ENCODE results near the gene SGK1.
"Not testable (repeated sequence)": the region's sequence is repeated elsewhere in the genome, so short reads cannot be mapped to it uniquely, and the experiment has no call there.

The SGK1 gene

GRCh38 chr6:134197685-134198084 lies 120.2 kb downstream of the SGK1 start:
- not testable (repeated sequence) for H3K27ac ChIP-seq (ENCODE audit: insufficient read depth, low read length, poor library complexity, severe bottlenecking); DNase-seq; H3K4me1 ChIP-seq (ENCODE audit: control insufficient read depth, insufficient read depth, low read length, poor library complexity, severe bottlenecking); H3K4me3 ChIP-seq (ENCODE audit: insufficient read depth, low read depth, low read length, poor library complexity, severe bottlenecking); H3K9me3 ChIP-seq (ENCODE audit: control insufficient read depth, low read length); H3K36me3 ChIP-seq (ENCODE audit: control insufficient read depth, insufficient read depth, low read length); H3K27me3 ChIP-seq (replicated peaks; ENCODE audit: control insufficient read depth, insufficient read depth, low read length, poor library complexity, severe bottlenecking)

DNA sequence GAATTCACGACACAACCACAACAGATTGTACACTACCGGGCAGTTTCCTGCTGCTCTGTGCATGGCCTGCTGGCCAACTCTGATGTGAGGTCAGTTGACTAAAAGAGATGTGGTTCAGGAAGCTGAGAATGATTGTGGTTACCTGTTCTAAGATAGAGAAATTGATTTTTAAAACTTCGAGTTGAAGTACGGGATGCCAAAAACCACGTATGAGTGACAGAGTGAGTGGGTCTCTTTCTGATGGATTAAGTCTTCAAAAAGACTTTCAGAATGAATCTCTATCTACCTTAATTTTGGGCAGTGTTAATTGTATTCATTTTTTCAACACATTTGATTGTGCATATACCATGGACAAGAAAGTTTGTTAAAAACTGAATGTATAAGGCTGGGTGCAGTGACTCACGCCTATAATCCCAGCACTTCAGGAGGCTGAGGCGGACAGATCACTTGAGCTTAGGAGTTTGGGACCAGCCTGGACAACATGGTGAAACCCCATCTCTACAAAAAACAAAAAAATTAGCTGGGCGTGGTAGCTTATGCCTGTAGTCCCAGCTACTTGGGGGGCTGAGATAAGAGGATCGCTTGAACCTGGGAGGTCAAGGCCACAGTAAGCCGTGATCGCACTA lies 121.2 kb downstream of the SGK1 start:
- Histone ChIP-seq H3K36me3 (ENCODE audit: control insufficient read depth, insufficient read depth, low read length) (no peaks in the 10 kb centered on the region), H3K27ac (ENCODE audit: insufficient read depth, low read length, poor library complexity, severe bottlenecking) (no peak overlapping the region)
- DNase-seq, result no peak

DNA sequence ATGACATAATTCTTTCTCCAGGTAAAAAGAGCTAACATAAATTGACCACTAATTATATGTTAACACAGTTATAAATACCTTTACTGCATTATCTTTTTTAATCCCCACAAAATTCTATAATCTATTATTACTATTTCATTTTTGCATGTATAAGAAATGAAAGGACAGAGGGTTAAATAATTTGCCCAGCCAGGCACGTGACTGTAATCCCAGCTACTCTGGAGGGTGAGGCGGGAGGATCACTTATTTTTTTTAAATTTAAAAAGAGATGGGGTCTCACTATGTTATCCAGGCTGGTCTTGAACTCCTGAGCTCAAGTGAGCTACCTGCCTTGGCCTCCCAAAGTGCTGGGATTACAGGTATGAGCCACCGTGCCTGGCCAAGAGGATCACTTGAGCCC lies 121.9 kb downstream of the SGK1 start:
- no peak for DNase-seq
- Histone ChIP-seq H3K9me3 (ENCODE audit: control insufficient read depth, low read length) (no peaks in the 10 kb centered on the region), H3K27me3 (replicated peaks; ENCODE audit: control insufficient read depth, insufficient read depth, low read length, poor library complexity, severe bottlenecking) (no peaks in the 10 kb centered on the region), H3K4me3 (ENCODE audit: insufficient read depth, low read depth, low read length, poor library complexity, severe bottlenecking) (no peak overlapping the region), H3K4me1 (ENCODE audit: control insufficient read depth, insufficient read depth, low read length, poor library complexity, severe bottlenecking) (peaks cover 3% of the 10 kb centered on the region), H3K27ac (ENCODE audit: insufficient read depth, low read length, poor library complexity, severe bottlenecking) (no peak overlapping the region), H3K36me3 (ENCODE audit: control insufficient read depth, insufficient read depth, low read length) (no peaks in the 10 kb centered on the region)

More for the DNA sequence above, 121.2 kb downstream of the SGK1 start:
- H3K4me3 ChIP-seq (ENCODE audit: insufficient read depth, low read depth, low read length, poor library complexity, severe bottlenecking), result no peak overlapping the region
- peaks cover 3% of the 10 kb centered on the region for H3K4me1 ChIP-seq (ENCODE audit: control insufficient read depth, insufficient read depth, low read length, poor library complexity, severe bottlenecking)
- H3K27me3 ChIP-seq (replicated peaks; ENCODE audit: control insufficient read depth, insufficient read depth, low read length, poor library complexity, severe bottlenecking), result no peaks in the 10 kb centered on the region
- H3K9me3 ChIP-seq (ENCODE audit: control insufficient read depth, low read length), result no peaks in the 10 kb centered on the region

DNA sequence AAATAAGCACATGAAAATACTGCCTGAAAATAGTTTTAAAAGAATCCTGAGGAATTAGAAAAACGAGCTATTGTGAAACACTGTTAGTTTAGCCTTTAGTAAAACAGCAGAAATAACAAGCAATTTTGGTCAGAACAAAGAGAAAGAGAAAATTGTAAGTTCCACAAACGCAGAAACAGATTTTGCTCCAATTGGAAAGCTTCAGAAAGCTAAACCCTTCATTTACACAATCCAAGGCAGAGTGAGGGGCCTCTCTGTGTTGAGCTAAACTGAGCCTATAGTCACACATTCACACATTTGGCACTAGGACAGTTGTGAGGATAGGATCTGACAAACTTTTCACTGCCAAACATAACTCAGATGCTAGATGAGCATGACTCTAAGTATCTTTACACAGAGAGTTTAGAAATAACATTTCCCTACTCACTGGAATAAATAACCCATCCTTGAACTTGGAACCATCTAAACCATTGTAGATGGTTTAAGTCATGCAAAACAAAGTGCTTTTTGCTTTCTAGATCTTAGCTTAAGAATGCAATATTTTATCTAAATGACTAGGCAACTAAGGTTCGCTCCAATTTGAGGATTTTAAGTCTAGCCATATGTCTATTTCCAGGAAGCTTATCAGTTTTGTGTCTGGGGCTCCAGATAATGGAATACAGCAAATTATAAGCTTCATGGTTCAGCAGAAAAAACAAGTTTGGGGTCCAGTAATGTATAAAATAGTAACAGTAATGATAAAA lies 122.6 kb downstream of the SGK1 start:
- H3K4me1 ChIP-seq (ENCODE audit: control insufficient read depth, insufficient read depth, low read length, poor library complexity, severe bottlenecking), result peaks cover 3% of the 10 kb centered on the region
- H3K27ac ChIP-seq (ENCODE audit: insufficient read depth, low read length, poor library complexity, severe bottlenecking), result no peak overlapping the region
- no peaks in the 10 kb centered on the region for H3K27me3 ChIP-seq (replicated peaks; ENCODE audit: control insufficient read depth, insufficient read depth, low read length, poor library complexity, severe bottlenecking)
- DNase-seq, result no peak
- no peaks in the 10 kb centered on the region for H3K36me3 ChIP-seq (ENCODE audit: control insufficient read depth, insufficient read depth, low read length)
- no peaks in the 10 kb centered on the region for H3K9me3 ChIP-seq (ENCODE audit: control insufficient read depth, low read length)
- H3K4me3 ChIP-seq (ENCODE audit: insufficient read depth, low read depth, low read length, poor library complexity, severe bottlenecking), result no peak overlapping the region

GRCh38 chr6:134193536-134194498 lies 124.1 kb downstream of the SGK1 start:
- H3K4me1 ChIP-seq (ENCODE audit: control insufficient read depth, insufficient read depth, low read length, poor library complexity, severe bottlenecking), result peaks cover 3% of the 10 kb centered on the region
- H3K36me3 ChIP-seq (ENCODE audit: control insufficient read depth, insufficient read depth, low read length), result no peaks in the 10 kb centered on the region
- no peak for DNase-seq
- no peak overlapping the region for H3K4me3 ChIP-seq (ENCODE audit: insufficient read depth, low read depth, low read length, poor library complexity, severe bottlenecking)
- H3K27ac ChIP-seq (ENCODE audit: insufficient read depth, low read length, poor library complexity, severe bottlenecking), result no peak overlapping the region
- H3K9me3 ChIP-seq (ENCODE audit: control insufficient read depth, low read length), result no peaks in the 10 kb centered on the region
- H3K27me3 ChIP-seq (replicated peaks; ENCODE audit: control insufficient read depth, insufficient read depth, low read length, poor library complexity, severe bottlenecking), result no peaks in the 10 kb centered on the region

DNA sequence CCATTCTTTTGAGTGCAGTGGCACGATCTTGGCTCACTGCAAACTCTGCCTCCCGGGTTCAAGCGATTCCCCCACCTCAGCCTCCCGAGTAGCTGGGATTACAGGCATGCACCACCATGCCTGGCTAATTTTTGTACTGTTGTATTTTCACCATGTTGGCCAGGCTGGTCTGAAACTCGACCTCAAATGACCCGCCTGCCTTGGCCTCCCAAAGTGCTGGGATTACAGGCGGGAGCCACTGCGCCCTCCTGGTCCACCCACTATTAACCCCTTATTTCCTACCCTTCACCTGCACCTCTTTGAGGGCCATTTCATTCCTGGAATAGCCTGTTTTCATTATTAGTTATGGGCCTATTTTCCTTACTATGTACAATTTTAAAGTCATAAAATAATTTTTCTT lies 125.3 kb downstream of the SGK1 start:
- not testable (repeated sequence) for H3K36me3 ChIP-seq (ENCODE audit: control insufficient read depth, insufficient read depth, low read length); H3K4me3 ChIP-seq (ENCODE audit: insufficient read depth, low read depth, low read length, poor library complexity, severe bottlenecking); H3K9me3 ChIP-seq (ENCODE audit: control insufficient read depth, low read length); H3K4me1 ChIP-seq (ENCODE audit: control insufficient read depth, insufficient read depth, low read length, poor library complexity, severe bottlenecking); DNase-seq; H3K27me3 ChIP-seq (replicated peaks; ENCODE audit: control insufficient read depth, insufficient read depth, low read length, poor library complexity, severe bottlenecking); H3K27ac ChIP-seq (ENCODE audit: insufficient read depth, low read length, poor library complexity, severe bottlenecking)

GRCh38 chr6:134190883-134191282 lies 127.0 kb downstream of the SGK1 start:
- H3K27ac ChIP-seq (ENCODE audit: insufficient read depth, low read length, poor library complexity, severe bottlenecking), result no peak overlapping the region
- H3K9me3 ChIP-seq (ENCODE audit: control insufficient read depth, low read length), result no peaks in the 10 kb centered on the region
- H3K36me3 ChIP-seq (ENCODE audit: control insufficient read depth, insufficient read depth, low read length), result no peaks in the 10 kb centered on the region
- H3K27me3 ChIP-seq (replicated peaks; ENCODE audit: control insufficient read depth, insufficient read depth, low read length, poor library complexity, severe bottlenecking), result no peaks in the 10 kb centered on the region
- no peak overlapping the region for H3K4me3 ChIP-seq (ENCODE audit: insufficient read depth, low read depth, low read length, poor library complexity, severe bottlenecking)
- no peak for DNase-seq
- H3K4me1 ChIP-seq (ENCODE audit: control insufficient read depth, insufficient read depth, low read length, poor library complexity, severe bottlenecking), result no peaks in the 10 kb centered on the region

DNA sequence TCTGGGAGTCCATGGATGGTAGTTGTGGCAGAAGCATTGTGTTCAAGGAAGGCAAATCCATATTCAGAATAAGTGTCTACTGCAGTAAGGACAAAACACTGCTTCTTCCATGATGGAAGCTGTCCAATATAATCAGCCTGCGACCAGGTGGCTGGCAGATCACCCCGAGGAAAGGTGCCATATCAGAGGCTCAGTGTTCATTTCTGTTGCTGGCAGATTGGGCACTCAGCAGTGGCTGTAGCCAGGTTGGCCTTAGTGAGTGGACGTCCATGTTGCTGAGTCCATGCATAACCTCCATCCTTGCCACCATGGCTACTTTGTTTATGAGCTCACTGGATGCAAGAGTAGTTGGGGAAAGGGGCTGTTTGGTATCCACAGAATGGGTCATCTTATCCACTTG lies 130.2 kb downstream of the SGK1 start:
- DNase-seq, result no peak
- no peak overlapping the region for H3K27ac ChIP-seq (ENCODE audit: insufficient read depth, low read length, poor library complexity, severe bottlenecking)
- H3K27me3 ChIP-seq (replicated peaks; ENCODE audit: control insufficient read depth, insufficient read depth, low read length, poor library complexity, severe bottlenecking), result no peaks in the 10 kb centered on the region
- no peaks in the 10 kb centered on the region for H3K4me1 ChIP-seq (ENCODE audit: control insufficient read depth, insufficient read depth, low read length, poor library complexity, severe bottlenecking)
- H3K9me3 ChIP-seq (ENCODE audit: control insufficient read depth, low read length), result no peaks in the 10 kb centered on the region
- H3K36me3 ChIP-seq (ENCODE audit: control insufficient read depth, insufficient read depth, low read length), result no peaks in the 10 kb centered on the region
- H3K4me3 ChIP-seq (ENCODE audit: insufficient read depth, low read depth, low read length, poor library complexity, severe bottlenecking), result no peak overlapping the region

DNA sequence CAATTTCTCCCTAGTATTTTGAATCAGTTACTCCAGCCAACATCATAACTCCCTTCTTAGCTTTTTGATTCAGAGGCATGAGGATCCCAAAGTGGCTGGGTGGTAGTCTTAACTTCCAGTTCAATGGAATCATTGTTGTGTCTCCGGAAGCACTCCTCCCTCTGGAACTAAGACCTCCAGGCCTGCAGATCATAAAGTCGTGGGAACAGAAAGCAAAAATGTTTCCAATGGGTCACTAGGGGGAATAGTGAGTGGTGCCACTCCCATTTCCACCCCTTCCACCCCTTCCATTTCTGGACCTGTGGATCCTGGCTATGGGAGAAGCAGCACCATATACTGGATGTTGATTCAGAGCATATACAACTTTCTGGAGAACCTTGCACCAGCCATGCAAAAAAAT lies 130.8 kb downstream of the SGK1 start:
- H3K27me3 ChIP-seq (replicated peaks; ENCODE audit: control insufficient read depth, insufficient read depth, low read length, poor library complexity, severe bottlenecking), result no peaks in the 10 kb centered on the region

GRCh38 chr6:134186355-134186754 lies 131.6 kb downstream of the SGK1 start:
- H3K27me3 ChIP-seq (replicated peaks; ENCODE audit: control insufficient read depth, insufficient read depth, low read length, poor library complexity, severe bottlenecking), result no peaks in the 10 kb centered on the region
- H3K4me3 ChIP-seq (ENCODE audit: insufficient read depth, low read depth, low read length, poor library complexity, severe bottlenecking), result no peak overlapping the region
- H3K27ac ChIP-seq (ENCODE audit: insufficient read depth, low read length, poor library complexity, severe bottlenecking), result no peak overlapping the region
- no peaks in the 10 kb centered on the region for H3K4me1 ChIP-seq (ENCODE audit: control insufficient read depth, insufficient read depth, low read length, poor library complexity, severe bottlenecking)
- no peaks in the 10 kb centered on the region for H3K9me3 ChIP-seq (ENCODE audit: control insufficient read depth, low read length)
- no peak for DNase-seq
- H3K36me3 ChIP-seq (ENCODE audit: control insufficient read depth, insufficient read depth, low read length), result no peaks in the 10 kb centered on the region

More for the DNA sequence above, 130.8 kb downstream of the SGK1 start:
- DNase-seq, result no peak
- H3K36me3 ChIP-seq (ENCODE audit: control insufficient read depth, insufficient read depth, low read length), result no peaks in the 10 kb centered on the region
- H3K27ac ChIP-seq (ENCODE audit: insufficient read depth, low read length, poor library complexity, severe bottlenecking), result no peak overlapping the region
- H3K4me1 ChIP-seq (ENCODE audit: control insufficient read depth, insufficient read depth, low read length, poor library complexity, severe bottlenecking), result no peaks in the 10 kb centered on the region
- H3K9me3 ChIP-seq (ENCODE audit: control insufficient read depth, low read length), result no peaks in the 10 kb centered on the region
- no peak overlapping the region for H3K4me3 ChIP-seq (ENCODE audit: insufficient read depth, low read depth, low read length, poor library complexity, severe bottlenecking)

Measured in effector memory CD4-positive, alpha-beta T cell (primary cell).